ENCODE data around the gene SASH1.

Gene SASH1

DNA sequence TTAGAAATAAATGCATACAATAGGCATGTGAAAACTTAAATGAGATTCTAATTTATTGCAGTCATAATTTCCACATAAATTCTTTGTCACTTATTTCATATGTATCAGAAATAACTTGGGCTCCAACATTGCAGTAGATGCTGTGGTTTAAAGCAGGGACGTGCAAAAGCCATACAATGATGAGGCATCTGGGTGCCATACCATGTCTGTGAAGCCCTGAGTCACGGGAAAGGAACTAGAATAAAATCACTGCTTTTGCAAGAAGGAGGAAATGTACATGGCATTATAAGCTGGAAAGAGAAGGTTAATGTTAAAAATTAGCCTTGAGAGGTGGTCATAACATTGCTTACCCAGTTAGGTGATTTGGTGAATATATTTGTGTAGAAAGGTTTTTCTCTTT is 180.4 kb downstream of the SASH1 start:
- peak; percentile 95 for DNase-seq (ENCODE audit: low read depth)

DNA sequence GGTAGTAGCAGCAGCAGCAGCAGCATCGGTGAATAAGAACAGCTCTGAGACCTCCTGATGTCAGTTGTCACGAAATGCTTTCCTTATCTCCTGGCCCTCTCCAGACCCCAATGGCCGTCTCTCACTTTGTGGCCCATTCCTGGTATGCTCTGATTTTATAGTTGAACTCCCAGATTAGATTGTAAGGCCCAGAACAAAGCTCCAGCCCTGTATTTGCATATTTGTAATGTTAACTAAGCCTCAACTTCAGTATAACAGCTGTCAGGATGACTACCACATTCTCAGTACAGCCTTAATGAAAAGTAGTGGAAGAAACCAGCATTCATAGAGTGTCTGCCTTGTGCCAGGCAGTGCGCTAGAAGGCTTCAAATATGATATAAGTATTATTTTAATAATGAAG is 180.9 kb downstream of the SASH1 start:
- no peak for DNase-seq (ENCODE audit: low read depth)

DNA sequence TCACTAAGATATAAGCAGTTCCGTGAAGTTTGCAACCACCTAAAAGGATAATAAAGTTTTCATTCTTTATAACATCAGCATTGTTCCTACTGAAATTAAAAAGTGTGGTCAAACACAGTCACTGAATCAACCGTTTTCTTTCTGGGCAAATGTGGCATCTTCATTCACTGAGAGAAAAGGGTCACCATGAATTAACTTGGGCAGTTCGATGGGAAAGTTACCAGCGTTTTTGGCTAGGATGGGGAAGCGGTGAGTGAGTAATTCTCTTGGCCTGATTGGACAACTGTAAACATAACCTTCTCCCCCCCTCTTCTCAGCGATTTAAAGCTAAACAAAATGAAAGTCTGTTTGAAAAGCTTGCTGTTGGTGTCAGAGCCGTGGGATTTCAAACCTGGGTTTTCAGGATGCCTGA is 181.8 kb downstream of the SASH1 start:
- peak; percentile 90 for DNase-seq (ENCODE audit: low read depth)

DNA sequence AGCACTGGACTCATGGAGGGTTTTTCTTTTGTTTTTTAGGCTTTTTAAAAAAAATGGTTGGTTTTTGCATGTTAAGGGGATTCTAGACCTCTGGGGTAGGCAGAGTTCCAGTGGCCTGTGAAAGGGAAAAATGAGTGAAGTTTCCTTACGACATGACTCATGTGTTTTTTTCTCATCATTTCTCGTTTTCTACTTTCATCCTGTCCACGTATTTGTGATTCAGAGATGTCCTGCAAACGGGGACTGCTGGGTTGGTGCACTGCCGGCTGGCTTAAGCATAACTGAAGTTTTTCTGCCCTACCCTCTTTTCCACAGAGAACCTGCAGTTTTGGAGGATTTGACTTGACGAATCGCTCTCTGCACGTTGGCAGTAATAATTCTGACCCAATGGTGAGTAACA is 182.3 kb downstream of the SASH1 start:
- peak; percentile 95 for DNase-seq (ENCODE audit: low read depth)

DNA sequence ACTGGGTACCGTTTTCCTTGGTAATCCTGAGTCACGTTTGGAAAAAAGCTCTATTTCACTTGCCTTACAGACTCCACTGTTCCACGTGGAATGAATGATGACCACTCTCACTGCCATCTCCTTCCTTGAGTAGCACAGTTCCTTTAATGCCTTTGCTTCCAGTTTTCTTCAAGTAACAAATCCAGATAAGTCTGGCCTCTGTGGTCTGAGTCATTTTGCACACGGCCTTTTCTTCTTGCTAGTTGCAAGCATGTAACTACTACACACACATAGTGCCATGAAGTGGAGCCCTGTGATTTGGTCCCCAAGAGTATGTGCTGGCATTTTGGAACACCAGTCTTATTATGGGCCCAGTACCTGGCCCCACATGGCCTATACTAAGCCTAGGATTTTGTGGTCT is 182.8 kb downstream of the SASH1 start:
- DNase-seq (ENCODE audit: low read depth) = peak; percentile 91

DNA sequence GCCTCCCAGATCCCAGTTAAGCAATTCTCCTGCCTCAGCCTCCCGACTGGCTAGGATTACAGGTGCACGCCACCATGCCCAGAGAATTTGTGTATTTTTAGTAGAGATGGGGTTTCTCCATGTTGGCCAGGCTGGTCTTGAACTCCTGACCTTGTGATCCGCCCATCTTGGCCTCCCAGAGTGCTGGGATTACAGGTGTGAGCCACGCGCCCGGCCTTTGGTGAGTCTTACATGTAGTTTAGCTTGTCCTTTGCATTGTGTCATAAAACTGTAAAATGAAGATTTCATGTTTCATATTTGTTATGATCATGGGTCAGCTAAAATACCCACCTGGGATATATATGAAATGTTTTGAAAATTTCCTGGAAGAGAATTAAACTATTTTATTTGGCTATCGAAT is 183.5 kb downstream of the SASH1 start:
- DNase-seq (ENCODE audit: low read depth) = no peak

DNA sequence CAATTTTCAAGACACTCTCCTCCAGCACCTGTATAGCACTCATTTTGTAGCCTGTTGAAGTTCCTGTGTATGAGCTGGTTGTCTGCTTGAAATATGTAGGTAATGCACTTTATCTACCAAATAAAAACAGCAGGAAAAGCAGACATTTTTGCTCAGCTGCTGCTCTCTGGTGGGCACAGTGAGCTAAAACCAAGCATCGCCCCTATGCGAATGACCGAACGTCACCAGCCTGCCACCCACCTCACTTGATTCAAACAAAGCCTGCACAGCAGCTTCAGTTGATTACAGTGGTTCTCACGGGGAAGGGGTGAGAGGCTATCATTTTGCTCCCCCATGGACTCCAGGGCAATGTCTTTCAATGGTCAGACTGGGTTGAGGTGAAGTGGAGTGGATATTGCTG is 185.7 kb downstream of the SASH1 start:
- DNase-seq (ENCODE audit: low read depth) = peak; percentile 40

DNA sequence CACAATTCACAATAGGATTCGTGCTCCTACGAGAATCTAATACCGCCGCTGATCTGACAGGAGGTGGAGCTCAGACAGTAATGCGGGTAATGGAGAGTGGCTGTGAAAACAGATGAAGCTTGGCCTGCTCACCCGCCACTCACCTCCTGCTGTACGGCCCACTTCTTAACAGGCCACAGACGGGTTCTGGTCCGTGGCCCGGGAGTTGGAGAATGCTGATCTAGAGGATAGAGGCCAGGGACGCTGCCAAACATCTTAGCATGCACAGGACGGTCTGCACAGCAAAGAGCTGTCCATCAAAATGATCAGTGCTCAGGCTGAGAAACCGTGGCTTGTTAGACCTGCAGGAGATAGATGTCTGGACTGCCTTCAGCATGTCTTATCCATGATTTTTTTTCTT is 186.4 kb downstream of the SASH1 start:
- DNase-seq (ENCODE audit: low read depth) = no peak

DNA sequence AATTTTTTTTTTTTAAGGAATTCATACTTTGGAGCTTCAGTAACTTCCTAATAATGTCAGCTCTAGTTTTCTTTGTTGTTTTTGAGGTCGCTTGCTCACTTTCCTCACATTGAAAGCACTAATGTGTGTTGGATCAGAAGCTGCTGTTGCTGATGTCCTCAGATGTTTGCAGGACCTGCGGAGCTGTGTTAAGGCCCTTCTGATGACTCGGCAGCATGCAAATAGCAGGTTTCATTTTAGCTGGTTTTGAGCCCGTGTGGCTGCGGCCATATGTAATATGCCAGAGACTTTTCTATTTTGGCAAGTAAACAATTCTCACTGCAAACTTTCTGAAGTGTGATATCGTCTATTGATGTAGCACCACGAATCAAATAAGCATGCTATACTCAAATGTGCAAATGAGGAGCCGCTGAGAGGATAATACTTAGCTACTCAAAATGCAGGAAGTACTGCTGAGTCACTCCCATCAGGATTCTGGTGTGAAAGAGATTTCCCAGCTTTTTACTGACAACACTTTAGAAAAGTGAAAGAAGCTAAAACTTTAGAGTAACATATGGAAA is 187.8 kb downstream of the SASH1 start:
- peak; percentile 87 for DNase-seq (ENCODE audit: low read depth)

DNA sequence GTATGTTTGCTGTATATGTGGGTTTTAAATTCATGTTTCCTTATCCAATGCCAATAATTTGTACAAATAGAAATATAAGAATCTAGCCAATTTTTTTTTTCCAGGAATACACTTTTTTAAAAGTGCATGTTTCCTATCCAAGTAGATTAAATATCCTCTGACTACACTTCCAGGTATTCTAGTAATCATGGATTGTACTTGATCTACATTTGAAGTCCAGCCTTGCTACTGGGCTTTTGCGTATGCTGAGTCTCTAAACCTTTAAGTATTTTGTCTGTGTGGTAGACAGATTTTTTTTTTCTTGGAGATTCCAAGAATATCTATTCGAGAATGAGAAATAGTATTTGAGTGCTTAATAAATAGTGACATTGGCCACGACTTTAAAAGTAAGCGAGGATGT is 188.3 kb downstream of the SASH1 start:
- DNase-seq (ENCODE audit: low read depth) = no peak

DNA sequence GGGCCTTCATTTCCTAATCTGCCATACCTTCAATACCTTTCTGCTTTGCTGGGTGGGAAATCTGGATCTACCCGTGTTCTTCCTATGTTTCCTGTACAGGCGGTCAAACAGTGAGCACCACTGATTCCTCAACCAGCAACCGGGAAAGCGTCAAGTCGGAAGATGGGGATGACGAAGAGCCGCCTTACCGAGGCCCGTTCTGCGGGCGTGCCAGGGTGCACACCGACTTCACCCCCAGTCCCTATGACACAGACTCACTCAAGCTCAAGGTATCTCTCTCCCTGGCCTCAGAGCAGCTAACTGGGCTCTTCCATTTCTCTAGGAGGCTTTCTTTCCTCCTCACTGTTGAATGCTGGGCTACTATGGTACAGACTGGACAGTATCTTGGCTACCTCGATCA is 190.1 kb downstream of the SASH1 start:
- no peak for DNase-seq (ENCODE audit: low read depth)

DNA sequence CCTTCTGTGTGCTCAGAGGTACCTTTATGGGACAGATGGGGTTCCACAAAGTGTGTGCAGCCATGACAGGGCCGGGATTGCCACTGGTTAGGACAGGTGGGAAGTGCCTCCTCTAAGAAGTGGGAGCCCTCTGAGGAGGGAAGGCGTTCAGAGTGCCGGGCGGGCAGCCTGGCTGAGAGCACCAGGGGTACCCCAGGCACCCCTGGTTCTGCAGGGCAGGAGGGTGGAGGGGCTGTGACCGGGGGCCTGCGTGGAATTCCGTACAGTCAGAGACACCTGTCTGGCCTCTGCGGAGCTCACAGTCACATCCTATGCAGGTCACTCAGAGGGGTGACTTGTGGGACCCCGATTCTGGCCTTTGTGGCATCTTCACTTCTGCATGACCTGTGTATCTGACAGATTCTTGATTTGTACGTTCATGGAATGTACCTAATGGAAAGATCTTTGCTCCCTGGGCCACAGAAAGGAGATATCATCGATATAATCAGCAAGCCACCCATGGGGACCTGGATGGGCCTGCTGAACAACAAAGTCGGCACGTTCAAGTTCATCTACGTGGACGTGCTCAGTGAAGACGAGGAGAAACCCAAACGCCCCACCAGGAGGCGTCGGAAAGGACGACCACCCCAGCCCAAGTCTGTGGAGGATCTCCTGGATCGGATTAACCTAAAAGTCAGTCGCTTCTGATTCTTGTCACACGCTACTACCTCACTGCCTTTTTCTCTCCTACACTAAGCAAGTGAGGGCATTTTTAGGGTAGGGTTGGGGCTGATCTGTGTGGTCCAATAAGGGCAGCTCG is 190.9 kb downstream of the SASH1 start:
- DNase-seq (ENCODE audit: low read depth) = no peak

DNA sequence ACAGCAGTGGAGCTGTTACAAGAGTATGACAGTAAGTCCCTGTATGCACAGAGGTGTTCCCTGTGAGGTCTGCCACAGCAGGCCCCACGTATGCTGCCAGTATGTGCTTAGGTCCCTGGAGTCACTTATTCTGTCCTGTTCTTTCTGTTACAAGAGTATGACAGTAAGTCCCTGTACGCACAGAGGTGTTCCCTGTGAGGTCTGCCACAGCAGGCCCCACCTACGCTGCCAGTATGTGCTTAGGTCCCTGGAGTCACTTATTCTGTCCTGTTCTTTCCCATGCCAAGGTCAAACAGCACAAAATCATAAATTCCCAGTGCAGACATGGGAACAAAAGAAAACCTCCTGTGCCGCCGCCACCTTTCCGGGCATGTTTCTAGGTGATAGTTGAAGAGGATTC is 192.2 kb downstream of the SASH1 start:
- DNase-seq (ENCODE audit: low read depth) = no peak

DNA sequence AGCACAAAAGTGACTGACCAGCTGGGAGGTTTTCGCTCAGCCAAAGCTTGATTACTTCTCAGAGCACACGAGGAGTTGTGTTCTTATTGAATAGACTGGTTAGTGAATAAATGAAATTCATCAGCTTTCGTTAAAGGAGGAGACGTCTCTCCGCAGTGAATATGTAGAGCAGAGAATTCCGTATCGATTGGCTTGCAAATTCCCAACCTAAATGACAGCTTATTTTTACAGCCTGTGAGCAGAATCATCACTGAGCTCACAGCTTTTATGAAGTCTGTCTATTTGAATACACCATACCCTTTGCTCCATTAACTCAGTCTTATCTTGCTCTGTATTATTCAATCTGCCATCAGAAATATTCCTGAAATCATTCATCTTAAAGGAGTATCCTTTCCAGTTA is 192.7 kb downstream of the SASH1 start:
- no peak for DNase-seq (ENCODE audit: low read depth)

DNA sequence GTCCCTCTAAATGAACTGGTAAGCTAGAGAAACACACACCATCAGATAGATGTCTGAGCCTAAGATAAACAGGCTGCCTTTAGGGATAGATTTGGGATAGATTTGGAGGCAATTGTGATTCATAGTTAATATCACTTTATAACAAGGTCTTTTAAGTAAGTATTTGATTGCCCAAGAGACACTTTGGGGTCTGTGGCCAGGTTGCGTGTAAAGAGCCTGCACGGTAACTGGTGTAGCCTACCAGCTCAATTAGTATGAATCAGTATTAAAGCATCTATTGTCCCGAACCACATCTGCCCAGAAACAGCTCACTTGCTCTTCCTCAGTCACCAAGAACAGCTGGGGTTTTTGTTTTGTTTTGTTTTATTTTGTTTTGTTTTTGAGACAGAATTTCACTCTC is 193.3 kb downstream of the SASH1 start:
- peak; percentile 86 for DNase-seq (ENCODE audit: low read depth)

DNA sequence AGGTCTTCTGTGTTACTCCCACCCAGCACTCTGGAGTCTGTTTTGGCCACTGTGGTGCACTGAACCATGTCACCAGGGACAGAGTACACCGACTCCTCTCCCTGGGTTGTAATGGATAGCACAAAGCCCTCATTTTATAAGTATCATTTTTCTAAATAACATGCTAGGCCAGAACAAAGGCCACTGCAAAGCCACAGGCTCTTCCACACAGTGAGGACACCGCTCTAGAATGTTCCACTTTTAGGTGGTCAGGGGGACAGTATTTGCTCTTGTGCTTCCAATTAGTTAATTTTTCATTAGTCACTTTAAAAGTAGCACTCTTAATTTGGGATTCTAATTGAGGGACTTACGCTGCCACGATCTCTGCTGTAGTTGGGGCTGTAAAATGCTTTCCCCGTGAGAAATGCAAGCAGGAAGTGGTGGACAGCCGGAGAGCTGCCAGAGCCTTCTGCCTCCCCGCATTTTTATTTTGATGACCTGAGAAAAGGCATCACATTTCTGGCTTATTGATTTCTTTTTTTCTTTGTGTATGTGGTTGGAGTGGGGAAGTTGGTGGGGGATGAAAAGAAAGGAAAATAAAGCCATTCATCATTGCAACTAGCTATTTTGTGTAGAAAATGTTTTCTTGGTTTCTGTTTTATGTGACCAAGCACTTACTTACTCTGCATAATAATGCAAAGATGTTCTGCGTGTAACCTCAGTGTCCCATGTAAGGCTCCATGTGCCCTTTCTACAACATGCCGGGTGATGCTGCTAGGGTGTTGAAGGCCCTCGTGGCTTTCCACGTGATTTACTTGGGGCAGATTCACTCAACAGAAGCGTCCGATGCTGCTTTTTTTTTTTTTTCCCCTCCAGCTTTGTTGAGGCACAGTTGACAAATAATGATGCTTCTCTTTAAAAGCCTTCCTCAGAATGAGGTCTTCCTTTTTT is 195.9 kb downstream of the SASH1 start:
- peak; percentile 64 for DNase-seq (ENCODE audit: low read depth)

DNA sequence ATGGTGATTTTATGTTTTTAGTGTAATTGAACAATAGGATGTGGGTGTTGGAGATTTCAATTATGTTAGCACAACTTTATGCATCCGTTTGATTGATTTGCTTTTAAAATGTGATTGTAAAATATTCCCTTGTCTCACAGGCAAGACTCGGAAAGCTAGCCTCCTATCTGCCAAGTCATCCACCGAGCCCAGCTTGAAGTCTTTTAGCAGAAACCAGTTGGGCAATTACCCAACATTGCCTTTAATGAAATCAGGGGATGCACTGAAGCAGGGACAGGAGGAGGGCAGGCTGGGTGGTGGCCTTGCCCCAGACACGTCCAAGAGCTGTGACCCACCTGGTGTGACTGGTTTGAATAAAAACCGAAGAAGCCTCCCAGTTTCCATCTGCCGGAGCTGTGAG is 200.9 kb downstream of the SASH1 start:
- no peak for DNase-seq (ENCODE audit: low read depth)

DNA sequence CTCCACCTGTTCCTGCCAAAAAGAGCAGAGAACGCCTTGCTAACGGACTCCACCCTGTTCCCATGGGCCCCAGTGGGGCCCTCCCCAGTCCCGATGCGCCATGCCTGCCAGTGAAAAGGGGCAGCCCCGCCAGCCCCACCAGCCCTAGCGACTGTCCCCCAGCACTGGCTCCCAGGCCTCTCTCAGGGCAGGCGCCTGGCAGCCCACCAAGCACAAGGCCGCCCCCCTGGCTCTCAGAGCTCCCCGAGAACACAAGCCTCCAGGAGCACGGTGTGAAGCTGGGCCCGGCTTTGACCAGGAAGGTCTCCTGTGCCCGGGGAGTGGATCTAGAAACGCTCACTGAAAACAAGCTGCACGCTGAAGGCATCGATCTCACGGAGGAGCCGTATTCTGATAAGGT is 201.8 kb downstream of the SASH1 start:
- no peak for DNase-seq (ENCODE audit: low read depth)

DNA sequence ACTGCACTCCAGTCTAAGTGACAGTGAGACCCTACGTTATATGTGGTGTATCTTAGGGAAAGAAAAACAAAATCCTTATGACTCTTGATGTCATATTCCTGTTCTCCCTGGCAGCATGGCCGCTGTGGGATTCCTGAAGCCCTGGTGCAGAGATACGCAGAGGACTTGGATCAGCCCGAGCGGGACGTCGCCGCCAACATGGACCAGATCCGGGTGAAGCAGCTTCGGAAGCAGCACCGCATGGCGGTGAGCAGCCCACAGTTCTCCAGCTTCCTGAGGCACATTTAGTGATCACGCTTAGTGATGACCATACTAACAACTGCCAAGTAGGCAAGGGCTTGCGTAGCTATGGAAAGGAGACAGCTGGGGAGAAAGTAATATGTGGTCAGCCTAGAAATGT is 203.3 kb downstream of the SASH1 start:
- no peak for DNase-seq (ENCODE audit: low read depth)

DNA sequence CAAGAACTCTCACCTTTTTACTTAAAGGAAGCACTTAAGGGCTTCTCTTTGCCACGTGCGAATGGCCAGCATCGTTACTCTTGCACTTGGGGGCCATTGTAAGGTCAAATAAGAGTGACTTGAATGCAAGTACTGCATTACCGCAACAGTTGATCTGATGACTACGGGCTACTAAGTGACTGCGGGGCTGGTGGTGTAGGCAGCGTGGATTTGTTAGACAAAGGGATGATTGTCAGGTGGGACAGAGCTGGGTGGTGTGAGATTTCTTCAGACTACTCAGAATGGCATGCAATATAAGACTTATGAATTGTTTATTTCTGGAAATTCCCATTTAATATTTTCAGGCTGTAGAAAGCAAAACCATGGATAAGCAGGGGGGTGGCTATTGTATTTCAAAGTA is 204.5 kb downstream of the SASH1 start:
- DNase-seq (ENCODE audit: low read depth) = no peak

DNA sequence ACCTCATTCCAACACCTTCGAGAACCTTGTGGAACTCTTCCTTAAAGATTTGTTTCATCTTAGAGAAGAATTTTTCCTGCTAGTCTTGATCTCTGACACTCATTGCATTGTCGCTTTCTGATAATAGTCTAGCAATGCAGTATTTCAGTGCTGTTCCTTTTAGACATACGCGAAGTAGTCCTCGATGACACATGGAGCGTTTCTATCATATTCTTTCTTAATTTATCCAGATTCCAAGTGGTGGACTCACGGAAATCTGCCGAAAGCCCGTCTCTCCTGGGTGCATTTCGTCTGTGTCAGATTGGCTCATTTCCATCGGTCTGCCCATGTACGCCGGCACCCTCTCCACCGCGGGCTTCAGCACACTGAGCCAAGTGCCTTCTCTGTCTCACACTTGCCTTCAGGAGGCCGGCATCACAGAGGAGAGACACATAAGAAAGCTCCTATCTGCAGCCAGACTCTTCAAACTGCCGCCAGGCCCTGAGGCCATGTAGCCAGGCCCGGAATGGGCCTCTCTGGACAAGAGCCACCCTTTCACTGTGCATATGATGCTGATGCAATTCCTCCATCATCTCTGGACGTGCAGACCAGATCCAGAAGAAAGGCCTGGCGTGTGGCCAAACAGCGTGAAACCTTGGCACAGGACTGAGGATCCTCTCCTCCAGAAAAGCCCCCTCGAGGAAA is 205.6 kb downstream of the SASH1 start:
- peak; percentile 51 for DNase-seq (ENCODE audit: low read depth)

DNA sequence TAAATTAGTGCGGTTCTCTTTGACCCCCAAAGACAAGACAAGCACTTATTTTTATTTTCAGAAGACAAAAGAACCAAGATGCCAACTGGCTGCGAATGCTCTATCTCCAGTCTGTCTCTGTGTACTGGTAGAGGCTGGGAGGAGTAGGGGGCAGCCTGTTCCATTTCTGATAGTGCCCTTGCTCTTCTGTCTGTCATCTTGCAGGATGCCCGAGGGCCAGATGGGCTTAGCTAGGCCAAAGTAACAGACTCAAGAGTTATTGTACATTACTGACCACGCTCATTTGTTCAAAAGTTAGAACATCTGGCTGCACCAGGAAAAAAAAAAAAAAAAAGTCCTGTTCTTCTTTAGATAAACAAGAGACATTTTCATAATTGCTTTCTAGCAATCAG is 206.1 kb downstream of the SASH1 start:
- no peak for DNase-seq (ENCODE audit: low read depth)

Measured in ELR (cell line).